GM12878 (cell line): ENCODE measurements around the gene GRM1. TPM values are rescaled to one million over a fixed set of nuclear protein-coding genes. Genes with fewer than 3 reads are reported as not detected.

Experiments
- ATAC-seq: fragments of 200-7000 bp; cut with Tn5 transposase; 3 replicates; pipeline ENCODE4 v1.9.1; 2020; ENCODE audit warnings: mild to moderate bottlenecking, moderate library complexity
- BruUV-seq: library from RNA; stranded (reverse); fragments of 400-500 nt; replicated peaks from 2 replicates; lab custom pipeline; 2021; lab: Mats Ljungman, UMichigan
- CTCF ChIA-PET: fragments of 300-600 bp; sonication (Branson Sonifier 250); formaldehyde crosslinking; extraction: SDS; loops from one replicate; lab custom pipeline; 2021; ENCODE audit warnings: inconsistent platforms; lab: Yijun Ruan, JAX
- POLR2A ChIA-PET: fragments of 350-600 bp; formaldehyde crosslinking; extraction: SDS; loops from one replicate; lab custom pipeline; 2021; ENCODE audit warnings: inconsistent platforms; lab: Charles Lee
- RAD21 ChIA-PET: fragments of 300-600 bp; sonication (Branson Sonifier 250); formaldehyde crosslinking; loops from one replicate; lab custom pipeline; 2023; ENCODE audit warnings: antibody characterized with exemption; ENCODE audit not compliant: unreplicated experiment; lab: Charles Lee
- SMC1A ChIA-PET: fragments of 300-600 bp; sonication (Branson Sonifier 250); formaldehyde crosslinking; loops from one replicate; lab custom pipeline; 2023; ENCODE audit not compliant: unreplicated experiment, uncharacterized antibody; lab: Charles Lee
- DNase-seq: peaks from one replicate; pipeline ENCODE4 v3.0.0-alpha.2; 2011; ENCODE audit warnings: low read depth, low spot score
- FAIRE-seq: peaks from 3 replicates; lab custom pipeline; 2011; peaks lifted over from hg19 to GRCh38; lab: Jason Lieb, UNC
- H2AFZ ChIP-seq: 2 replicates; pipeline ENCODE4 v1.6.0; 2011; ENCODE audit warnings: low read depth, low read length, control low read depth; ENCODE audit not compliant: control insufficient read depth
- H3K27ac ChIP-seq: 2 replicates; pipeline ENCODE4 v1.5.1; 2011; ENCODE audit warnings: control low read depth; ENCODE audit not compliant: control insufficient read depth, insufficient read depth
- H3K27me3 ChIP-seq, 2 experiments: replicated peaks in 1 of 2; 2 replicates each; pipeline versions ENCODE4 v1.6.0 to v1.6.1; 2011; ENCODE audit warnings: low read length in 1 of 2; ENCODE audit not compliant: control insufficient read depth in 2 of 2, insufficient read depth in 2 of 2
- H3K36me3 ChIP-seq, 2 experiments: 2 replicates each; pipeline ENCODE4 v1.5.1; 2011; ENCODE audit warnings: low read length in 1 of 2; ENCODE audit not compliant: control insufficient read depth in 2 of 2, insufficient read depth in 2 of 2
- H3K4me1 ChIP-seq: 2 replicates; pipeline ENCODE4 v1.6.1; 2011; ENCODE audit warnings: mild to moderate bottlenecking, low read length, moderate library complexity, mixed read lengths; ENCODE audit not compliant: control insufficient read depth, insufficient read depth
- H3K4me2 ChIP-seq: 2 replicates; pipeline ENCODE4 v1.6.0; 2011; ENCODE audit warnings: control low read depth; ENCODE audit not compliant: control insufficient read depth, insufficient read depth
- H3K4me3 ChIP-seq: fragments of 200-600 bp; sonication (generic); 2 replicates; pipeline ENCODE4 v1.5.1; 2016
- H3K79me2 ChIP-seq: 2 replicates; pipeline ENCODE4 v1.6.0; 2011; ENCODE audit warnings: low read length; ENCODE audit not compliant: control insufficient read depth, insufficient read depth
- H3K9ac ChIP-seq: 2 replicates; pipeline ENCODE4 v1.8.0; 2011; ENCODE audit warnings: low read length, control low read depth, mixed read lengths; ENCODE audit not compliant: control insufficient read depth, insufficient read depth
- H3K9me3 ChIP-seq: replicated peaks from 3 replicates; pipeline ENCODE4 v1.5.1; 2011; ENCODE audit warnings: mild to moderate bottlenecking, low read length; ENCODE audit not compliant: control insufficient read depth, insufficient read depth
- H4K20me1 ChIP-seq: 2 replicates; pipeline ENCODE4 v1.6.0; 2011; ENCODE audit not compliant: control insufficient read depth, insufficient read depth
- CHD2 ChIP-seq: IDR thresholded peaks from 2 replicates; pipeline ENCODE4 v1.6.1; 2011; ENCODE audit warnings: low read depth, low read length, improper control_type of control experiment, borderline replicate concordance
- EED ChIP-seq: sonication (generic); IDR thresholded peaks from 2 replicates; pipeline ENCODE4 v1.6.1; 2016; ENCODE audit warnings: antibody characterized with exemption, low read depth
- GATAD2B ChIP-seq: fragments of 450-650 bp; conservative IDR thresholded peaks from 2 replicates; pipeline ENCODE4 v1.6.1; 2017; ENCODE audit warnings: low read depth, mild to moderate bottlenecking, moderate library complexity
- HDGF ChIP-seq: fragments of 450-650 bp; IDR thresholded peaks from 2 replicates; pipeline ENCODE4 v1.6.1; 2016; ENCODE audit warnings: antibody characterized with exemption
- MEF2A ChIP-seq: IDR thresholded peaks from 2 replicates; pipeline ENCODE4 v1.6.1; 2011; ENCODE audit warnings: low read depth, mild to moderate bottlenecking, low read length, moderate library complexity; ENCODE audit not compliant: insufficient read depth
- MEF2B ChIP-seq: fragments of 450-650 bp; IDR thresholded peaks from 2 replicates; pipeline ENCODE4 v1.6.1; 2018; ENCODE audit warnings: mild to moderate bottlenecking, moderate library complexity; ENCODE audit not compliant: partially characterized antibody, poor library complexity, severe bottlenecking
- MTA3 ChIP-seq: IDR thresholded peaks from 2 replicates; pipeline ENCODE4 v1.6.1; 2012; ENCODE audit warnings: low read length, inconsistent platforms, borderline replicate concordance
- NFXL1 ChIP-seq: fragments of 450-650 bp; IDR thresholded peaks from 2 replicates; pipeline ENCODE4 v1.6.1; 2017; ENCODE audit warnings: antibody characterized with exemption, mild to moderate bottlenecking, borderline replicate concordance
- SIN3A ChIP-seq: IDR thresholded peaks from 2 replicates; pipeline ENCODE4 v1.6.1; 2012; ENCODE audit warnings: low read depth, low read length, improper control_type of control experiment
- SUPT20H ChIP-seq: IDR thresholded peaks from 2 replicates; pipeline ENCODE4 v1.6.1; 2011; ENCODE audit warnings: low read depth, mild to moderate bottlenecking, low read length, moderate library complexity, borderline replicate concordance; ENCODE audit not compliant: control insufficient read depth
- WGBS: methylation state at CpG from one replicate; pipeline ENCODE4 v1.1.6; 2016; ENCODE audit warnings: low lambda C conversion rate; ENCODE audit not compliant: insufficient replicate concordance, insufficient coverage; ENCODE audit errors: missing lambda C conversion rate; 5-methylcytosine and 5-hydroxymethylcytosine counted together
- in situ Hi-C: fragments of 300-500 bp; cut with MboI; formaldehyde crosslinking; loops from 9 replicates; pipeline ENCODE4 v1.14.3; 2018; ENCODE audit warnings: mixed read lengths
- intact Hi-C: fragments of 100-400 bp; cut with micrococcal nuclease; formaldehyde crosslinking; loops from one replicate; pipeline ENCODE4 v1.14.2; 2022; ENCODE audit not compliant: unreplicated experiment
- polyA plus RNA-seq, 11 experiments: library from polyadenylated mRNA; depleted of rRNA in 4 of 11; unstranded in 6 of 11; stranded (reverse) in 5 of 11; fragments of >200 nt; fragmentation: Nextera tagmentation in 4 of 11; fragmentation: Illumina TruSeq in 1 of 11; extraction: Ambion mirVana in 4 of 11; extraction: Trizol in 1 of 11; gene quantifications; 1 replicate in 1 of 11; 2 replicates in 10 of 11; pipeline versions ENCODE4 v1.2.1 to v1.2.3, GENCODE V29; 2011 to 2016; ENCODE audit warnings: inconsistent platforms in 2 of 11, missing spikeins in 2 of 11, low read depth in 1 of 11
- total RNA-seq, 4 experiments: library from RNA; depleted of rRNA in 3 of 4; stranded (reverse); fragments of >200 nt in 3 of 4; fragmentation: Illumina TruSeq in 1 of 4; extraction: Trizol in 1 of 4; gene quantifications; 2 replicates each; pipeline versions ENCODE4 v1.2.1 to v1.2.3, GENCODE V29; 2013 to 2021
- TF ChIP-seq, protein P1 (sequence below): fragments of 450-650 bp; IDR thresholded peaks from 2 replicates; pipeline ENCODE4 v1.6.1; 2017; ENCODE audit warnings: mild to moderate bottlenecking, low read depth, inconsistent platforms; ENCODE audit not compliant: poor library complexity, severe bottlenecking
- TF ChIP-seq, protein P2 (sequence below): fragments of 450-650 bp; IDR thresholded peaks from 2 replicates; pipeline ENCODE4 v1.6.1; 2016; ENCODE audit warnings: mild to moderate bottlenecking, moderate library complexity, borderline replicate concordance

GRM1 gene
- total and polyA plus RNA-seq, 10 of the 15 experiments (the other 5 are each of a cell fraction or from before 2014, with no cell fraction given): 0.04 TPM; not detected in 9

DNA sequence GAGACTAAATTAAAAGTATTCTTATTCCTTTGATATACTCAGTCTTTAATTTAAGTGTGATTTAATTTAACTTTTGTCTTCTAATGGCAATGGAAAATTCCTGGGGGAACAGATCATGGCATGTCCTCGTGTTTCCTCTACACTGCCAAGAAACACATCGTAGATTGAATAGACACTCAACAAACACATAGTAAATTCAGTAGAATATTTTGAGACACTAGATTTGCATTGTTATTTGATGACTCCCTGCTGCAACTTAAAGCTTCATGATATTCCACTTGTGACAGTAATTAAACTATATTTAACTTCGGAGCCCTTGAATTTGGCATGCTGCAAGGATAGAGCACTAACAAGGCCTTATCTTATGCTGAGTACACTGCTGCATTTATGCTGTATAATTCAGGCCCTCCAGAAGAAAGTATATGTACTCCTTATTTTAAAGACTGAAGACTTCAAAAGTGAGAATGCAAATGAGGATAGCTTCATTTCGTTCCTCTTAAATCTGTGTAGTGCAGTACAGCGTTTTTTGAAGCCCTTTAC lies 84.3 kb downstream of the GRM1 start:
- H3K4me3 ChIP-seq: no peak overlapping the region
- intact Hi-C loops: no loop called here
- H3K79me2 ChIP-seq: no peaks in the 10 kb centered on the region
- RAD21 ChIA-PET: no interaction called here
- no peak for TF ChIP-seq SIN3A
- no peak for TF ChIP-seq MTA3
- no peak for TF ChIP-seq MEF2A
- TF ChIP-seq GATAD2B: no peak
- TF ChIP-seq NFXL1: no peak
- TF ChIP-seq, protein P1, sequence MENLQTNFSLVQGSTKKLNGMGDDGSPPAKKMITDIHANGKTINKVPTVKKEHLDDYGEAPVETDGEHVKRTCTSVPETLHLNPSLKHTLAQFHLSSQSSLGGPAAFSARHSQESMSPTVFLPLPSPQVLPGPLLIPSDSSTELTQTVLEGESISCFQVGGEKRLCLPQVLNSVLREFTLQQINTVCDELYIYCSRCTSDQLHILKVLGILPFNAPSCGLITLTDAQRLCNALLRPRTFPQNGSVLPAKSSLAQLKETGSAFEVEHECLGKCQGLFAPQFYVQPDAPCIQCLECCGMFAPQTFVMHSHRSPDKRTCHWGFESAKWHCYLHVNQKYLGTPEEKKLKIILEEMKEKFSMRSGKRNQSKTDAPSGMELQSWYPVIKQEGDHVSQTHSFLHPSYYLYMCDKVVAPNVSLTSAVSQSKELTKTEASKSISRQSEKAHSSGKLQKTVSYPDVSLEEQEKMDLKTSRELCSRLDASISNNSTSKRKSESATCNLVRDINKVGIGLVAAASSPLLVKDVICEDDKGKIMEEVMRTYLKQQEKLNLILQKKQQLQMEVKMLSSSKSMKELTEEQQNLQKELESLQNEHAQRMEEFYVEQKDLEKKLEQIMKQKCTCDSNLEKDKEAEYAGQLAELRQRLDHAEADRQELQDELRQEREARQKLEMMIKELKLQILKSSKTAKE: no peak
- TF ChIP-seq MEF2B: no peak
- TF ChIP-seq EED: no peak
- no peak for TF ChIP-seq SUPT20H
- no peak for TF ChIP-seq CHD2
- TF ChIP-seq, protein P2, sequence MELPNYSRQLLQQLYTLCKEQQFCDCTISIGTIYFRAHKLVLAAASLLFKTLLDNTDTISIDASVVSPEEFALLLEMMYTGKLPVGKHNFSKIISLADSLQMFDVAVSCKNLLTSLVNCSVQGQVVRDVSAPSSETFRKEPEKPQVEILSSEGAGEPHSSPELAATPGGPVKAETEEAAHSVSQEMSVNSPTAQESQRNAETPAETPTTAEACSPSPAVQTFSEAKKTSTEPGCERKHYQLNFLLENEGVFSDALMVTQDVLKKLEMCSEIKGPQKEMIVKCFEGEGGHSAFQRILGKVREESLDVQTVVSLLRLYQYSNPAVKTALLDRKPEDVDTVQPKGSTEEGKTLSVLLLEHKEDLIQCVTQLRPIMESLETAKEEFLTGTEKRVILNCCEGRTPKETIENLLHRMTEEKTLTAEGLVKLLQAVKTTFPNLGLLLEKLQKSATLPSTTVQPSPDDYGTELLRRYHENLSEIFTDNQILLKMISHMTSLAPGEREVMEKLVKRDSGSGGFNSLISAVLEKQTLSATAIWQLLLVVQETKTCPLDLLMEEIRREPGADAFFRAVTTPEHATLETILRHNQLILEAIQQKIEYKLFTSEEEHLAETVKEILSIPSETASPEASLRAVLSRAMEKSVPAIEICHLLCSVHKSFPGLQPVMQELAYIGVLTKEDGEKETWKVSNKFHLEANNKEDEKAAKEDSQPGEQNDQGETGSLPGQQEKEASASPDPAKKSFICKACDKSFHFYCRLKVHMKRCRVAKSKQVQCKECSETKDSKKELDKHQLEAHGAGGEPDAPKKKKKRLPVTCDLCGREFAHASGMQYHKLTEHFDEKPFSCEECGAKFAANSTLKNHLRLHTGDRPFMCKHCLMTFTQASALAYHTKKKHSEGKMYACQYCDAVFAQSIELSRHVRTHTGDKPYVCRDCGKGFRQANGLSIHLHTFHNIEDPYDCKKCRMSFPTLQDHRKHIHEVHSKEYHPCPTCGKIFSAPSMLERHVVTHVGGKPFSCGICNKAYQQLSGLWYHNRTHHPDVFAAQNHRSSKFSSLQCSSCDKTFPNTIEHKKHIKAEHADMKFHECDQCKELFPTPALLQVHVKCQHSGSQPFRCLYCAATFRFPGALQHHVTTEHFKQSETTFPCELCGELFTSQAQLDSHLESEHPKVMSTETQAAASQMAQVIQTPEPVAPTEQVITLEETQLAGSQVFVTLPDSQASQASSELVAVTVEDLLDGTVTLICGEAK: no peak
- no peak for TF ChIP-seq HDGF
- TF ChIP-seq, all 136 proteins: peak for 0
- DNase-seq: no peak
- H3K36me3 ChIP-seq: no peaks in the 10 kb centered on the region
- 21% methylated on average over 5 of the region's 5 CpGs for WGBS
- H3K9ac ChIP-seq: no peak overlapping the region
- no peaks in the 10 kb centered on the region for H3K9me3 ChIP-seq
- no peaks in the 10 kb centered on the region for H4K20me1 ChIP-seq
- ChIA-PET POLR2A (no interaction called here), SMC1A (no interaction called here), CTCF (no interaction called here)
- FAIRE-seq: no peak
- H3K4me2 ChIP-seq: no peak overlapping the region
- no peak overlapping the region for H3K27ac ChIP-seq
- no peak for ATAC-seq
- in situ Hi-C loops: no loop called here
- H3K27me3 ChIP-seq: no peaks in the 10 kb centered on the region
- no TSS peak for BruUV-seq
- H3K4me1 ChIP-seq: no peaks in the 10 kb centered on the region
- H2AFZ ChIP-seq: no peak overlapping the region
